Measurements from ENCODE around the gene SUCLG2.
"Not testable (repeated sequence)": the region's sequence is repeated elsewhere in the genome, so short reads cannot be mapped to it uniquely, and the experiment has no call there.

SUCLG2 gene

GRCh38 chr3:67557848-67558355 lies 96.5 kb downstream of the SUCLG2 start:
- DNase-seq: no peak

- no peak for DNase-seq
Measured at GRCh38 chr3:67551361-67552016, 102.9 kb downstream of the SUCLG2 start.

GRCh38 chr3:67550541-67550940 lies 103.9 kb downstream of the SUCLG2 start:
- DNase-seq: no peak

- DNase-seq: not testable (repeated sequence)
Measured at GRCh38 chr3:67542502-67543250, 111.7 kb downstream of the SUCLG2 start.

GRCh38 chr3:67540198-67540894 lies 114.1 kb downstream of the SUCLG2 start:
- DNase-seq: no peak

GRCh38 chr3:67537203-67537602 lies 117.2 kb downstream of the SUCLG2 start:
- DNase-seq: not testable (repeated sequence)

GRCh38 chr3:67535006-67535405 lies 119.4 kb downstream of the SUCLG2 start:
- no peak for DNase-seq

GRCh38 chr3:67534594-67534993 lies 119.8 kb downstream of the SUCLG2 start:
- DNase-seq: no peak

GRCh38 chr3:67531181-67532101 lies 123.0 kb downstream of the SUCLG2 start:
- DNase-seq: no peak

GRCh38 chr3:67529915-67530314 lies 124.5 kb downstream of the SUCLG2 start:
- no peak for DNase-seq

- no peak for DNase-seq
Measured at GRCh38 chr3:67529337-67529736, 125.1 kb downstream of the SUCLG2 start.

- no peak for DNase-seq
Measured at GRCh38 chr3:67526246-67526645, 128.2 kb downstream of the SUCLG2 start.

- DNase-seq: no peak
Measured at GRCh38 chr3:67524046-67524445, 130.4 kb downstream of the SUCLG2 start.

GRCh38 chr3:67522081-67522480 lies 132.3 kb downstream of the SUCLG2 start:
- no peak for DNase-seq

GRCh38 chr3:67521053-67521646 lies 133.3 kb downstream of the SUCLG2 start:
- no peak for DNase-seq

- DNase-seq: no peak
Measured at GRCh38 chr3:67518236-67518635, 136.2 kb downstream of the SUCLG2 start.

- no peak for DNase-seq
Measured at GRCh38 chr3:67517781-67518180, 136.6 kb downstream of the SUCLG2 start.

GRCh38 chr3:67516496-67516895 lies 137.9 kb downstream of the SUCLG2 start:
- no peak for DNase-seq

- no peak for DNase-seq
Measured at GRCh38 chr3:67515778-67516177, 138.6 kb downstream of the SUCLG2 start.

- DNase-seq: no peak
Measured at GRCh38 chr3:67509471-67510075, 144.8 kb downstream of the SUCLG2 start.

GRCh38 chr3:67507584-67507983 lies 146.8 kb downstream of the SUCLG2 start:
- no peak for DNase-seq

GRCh38 chr3:67500709-67501108 lies 153.7 kb downstream of the SUCLG2 start:
- DNase-seq: no peak

All from NCI-H1092 treated with DMSO at 0.1 percent for 48 hours (cell line).